Fibroblast of skin of left biceps (primary cell): ENCODE data around the gene FETUB.
"Not testable (repeated sequence)": the region's sequence is repeated elsewhere in the genome, so short reads cannot be mapped to it uniquely, and the experiment has no call there.

Source experiments
- DNase-seq, 2 experiments: peaks; one replicate each; pipeline ENCODE4 v3.0.0-alpha.2; 2013; ENCODE audit warnings: low read depth in 2 of 2

FETUB gene

GRCh38 chr3:186613637-186614265 lies 26.4 kb upstream of the FETUB start:
- no peak for DNase-seq

GRCh38 chr3:186614266-186614596 lies 26.0 kb upstream of the FETUB start:
- DNase-seq = no peak

DNA sequence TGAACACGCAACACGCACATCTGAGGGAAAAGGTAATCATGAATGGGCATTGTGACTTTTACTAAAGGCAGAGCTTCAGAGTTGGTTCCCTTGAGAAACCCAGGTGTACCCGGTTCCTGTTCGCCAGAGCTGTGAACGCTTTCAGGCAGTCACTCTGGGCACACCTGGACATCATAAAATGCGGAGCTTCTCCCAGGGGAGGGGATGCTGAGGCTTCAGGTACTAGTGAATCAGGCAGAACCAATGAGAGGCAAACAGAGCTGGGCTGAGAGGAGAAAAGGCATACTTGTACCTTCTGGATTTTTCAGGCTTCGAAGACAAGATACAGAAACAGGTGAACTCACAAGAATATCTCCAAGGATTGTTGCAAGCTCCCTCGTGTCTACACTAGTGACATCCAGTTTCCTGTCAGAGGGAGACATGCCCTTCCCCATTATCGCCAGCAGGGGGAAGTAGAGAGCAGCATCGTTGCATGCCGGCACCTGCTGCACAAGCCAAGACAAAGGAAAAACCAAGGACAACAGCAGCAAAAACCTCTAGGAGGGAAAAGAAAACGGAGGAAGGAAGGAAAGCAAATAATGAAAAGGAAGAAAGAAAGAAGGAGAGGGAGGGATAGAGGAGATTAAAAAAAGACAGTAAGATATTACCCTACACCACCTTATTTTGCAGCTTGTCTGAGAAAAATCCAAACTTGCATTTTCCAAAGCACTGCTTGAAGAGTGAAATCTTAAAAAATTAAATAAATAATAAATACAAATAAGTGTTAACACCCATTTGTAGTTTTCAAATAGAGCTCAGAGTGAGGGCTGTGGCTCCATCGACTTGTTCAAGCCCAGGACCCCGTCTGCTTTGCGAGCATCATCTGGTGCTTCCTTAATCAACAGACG lies 25.4 kb upstream of the FETUB start:
- DNase-seq = peak in 1 of 2 experiments; percentile 10

DNA sequence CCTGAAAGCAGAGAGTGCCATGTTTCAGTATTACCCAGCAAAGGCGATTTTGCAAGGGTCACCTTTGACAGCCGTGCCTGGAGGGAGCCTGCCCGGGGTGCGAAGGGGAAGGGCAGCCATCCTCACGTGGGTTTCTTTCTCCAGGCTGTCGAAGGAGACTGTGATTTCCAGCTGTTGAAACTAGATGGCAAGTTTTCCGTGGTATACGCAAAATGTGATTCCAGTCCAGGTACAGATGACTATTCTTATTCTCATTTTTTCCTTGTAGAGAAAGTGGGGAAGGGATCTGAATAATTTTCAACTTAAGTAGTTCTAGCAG lies 23.9 kb upstream of the FETUB start:
- DNase-seq = no peak

- peak; percentile 85 to 87 for DNase-seq
Measured at GRCh38 chr3:186617036-186617946, 22.9 kb upstream of the FETUB start.

DNA sequence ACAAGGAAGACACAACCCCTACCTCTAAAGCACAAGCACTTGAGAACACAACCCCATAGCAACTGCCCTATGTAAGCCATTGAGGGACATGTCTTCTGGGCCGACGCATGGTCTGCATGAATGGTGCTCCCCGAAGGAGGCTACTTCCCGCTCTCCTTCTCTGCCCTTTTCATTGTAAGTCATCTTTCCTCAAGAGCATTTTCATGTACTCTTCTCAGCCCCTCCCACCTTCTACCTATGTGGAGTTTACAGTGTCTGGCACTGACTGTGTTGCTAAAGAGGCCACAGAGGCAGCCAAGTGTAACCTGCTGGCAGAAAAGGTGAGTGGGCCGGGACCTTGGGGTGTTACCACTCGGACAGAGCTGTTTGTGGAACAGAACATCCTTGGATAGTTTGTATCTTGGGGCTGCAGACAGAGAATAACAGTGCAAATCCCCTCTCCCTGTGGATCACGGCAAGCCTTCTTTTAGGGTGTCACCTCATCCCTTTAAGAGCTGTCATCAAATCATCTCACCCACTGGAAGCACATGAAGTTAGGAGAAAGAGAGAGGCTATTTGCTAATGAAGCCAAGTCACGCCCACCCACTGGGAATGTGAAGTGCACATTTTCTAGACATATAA lies 21.8 kb upstream of the FETUB start:
- DNase-seq = no peak

DNA sequence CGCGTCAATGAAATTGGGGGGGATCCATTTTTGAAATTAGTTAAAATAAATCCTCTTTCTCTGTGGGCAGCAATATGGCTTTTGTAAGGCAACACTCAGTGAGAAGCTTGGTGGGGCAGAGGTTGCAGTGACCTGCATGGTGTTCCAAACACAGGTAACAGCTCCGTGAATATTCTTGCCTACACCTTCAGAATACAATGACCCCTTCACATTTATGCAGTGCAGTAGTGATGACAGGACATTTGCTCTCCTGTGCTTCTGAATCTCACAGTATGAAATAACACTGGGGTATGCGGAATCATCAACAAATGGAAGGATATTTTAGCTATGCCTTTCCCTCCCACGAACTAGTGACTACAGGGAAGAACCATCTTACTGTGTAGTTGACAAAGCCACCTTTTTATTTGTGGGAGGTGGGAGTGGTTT lies 20.4 kb upstream of the FETUB start:
- no peak for DNase-seq

GRCh38 chr3:186620213-186621092 lies 19.7 kb upstream of the FETUB start:
- DNase-seq = no peak

DNA sequence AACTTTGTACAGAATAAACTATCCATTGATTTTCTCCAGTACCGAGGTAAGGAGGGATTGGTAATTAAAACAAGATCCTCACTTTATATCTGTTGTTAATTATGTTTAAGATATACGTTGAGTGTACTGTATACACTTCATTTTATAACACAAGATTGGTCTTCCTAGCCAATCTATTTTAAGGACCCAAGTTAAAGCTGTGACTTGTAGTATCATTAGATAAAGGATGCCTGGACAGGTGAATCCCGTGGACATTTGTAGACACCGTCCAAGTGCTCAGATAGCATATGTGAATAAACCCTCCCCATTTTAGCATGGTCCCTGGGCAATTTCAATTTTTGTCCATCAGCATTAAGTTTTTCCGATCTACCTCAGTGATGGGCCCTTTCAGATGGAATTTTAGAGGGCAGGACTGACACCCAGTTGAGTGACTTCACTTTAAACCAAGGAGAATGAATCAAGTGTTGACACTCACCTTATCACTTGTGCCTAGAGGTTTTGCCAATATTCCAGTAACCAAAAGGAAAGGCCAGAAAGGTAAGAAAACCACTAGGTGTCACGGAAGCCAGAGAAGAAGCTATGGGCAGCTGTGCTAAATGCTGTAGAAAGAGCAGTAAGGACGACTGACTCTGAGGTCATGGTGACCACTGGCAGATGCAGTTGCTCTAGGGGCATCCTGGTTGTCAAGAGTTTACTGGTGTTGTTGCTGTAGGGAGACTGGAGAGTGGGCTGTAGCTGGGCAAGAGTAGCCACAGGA lies 18.1 kb upstream of the FETUB start:
- DNase-seq = no peak

GRCh38 chr3:186622651-186623310 lies 17.4 kb upstream of the FETUB start:
- DNase-seq = no peak

DNA sequence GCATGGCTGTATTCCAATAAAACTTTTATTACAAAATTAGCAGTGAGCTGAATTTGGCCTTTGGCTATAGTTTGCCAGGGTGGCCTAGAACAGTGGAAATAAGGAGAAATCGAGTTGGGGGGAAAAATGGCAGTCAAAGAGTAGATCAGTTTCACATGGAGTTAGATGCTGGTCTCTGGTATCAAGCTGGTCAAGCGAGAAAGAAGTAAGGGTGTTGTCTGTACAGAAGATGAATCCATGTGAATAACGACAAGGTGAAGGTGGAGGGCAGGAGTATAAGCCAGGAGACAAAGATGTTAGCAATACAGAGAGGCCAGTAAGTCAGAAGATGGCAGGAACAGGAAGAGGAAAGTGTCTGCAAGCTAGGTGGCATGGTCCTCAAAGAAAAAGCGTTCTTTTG lies 15.6 kb upstream of the FETUB start:
- no peak for DNase-seq

GRCh38 chr3:186625600-186626042 lies 14.6 kb upstream of the FETUB start:
- DNase-seq = no peak

GRCh38 chr3:186626254-186626847 lies 13.8 kb upstream of the FETUB start:
- DNase-seq = no peak

DNA sequence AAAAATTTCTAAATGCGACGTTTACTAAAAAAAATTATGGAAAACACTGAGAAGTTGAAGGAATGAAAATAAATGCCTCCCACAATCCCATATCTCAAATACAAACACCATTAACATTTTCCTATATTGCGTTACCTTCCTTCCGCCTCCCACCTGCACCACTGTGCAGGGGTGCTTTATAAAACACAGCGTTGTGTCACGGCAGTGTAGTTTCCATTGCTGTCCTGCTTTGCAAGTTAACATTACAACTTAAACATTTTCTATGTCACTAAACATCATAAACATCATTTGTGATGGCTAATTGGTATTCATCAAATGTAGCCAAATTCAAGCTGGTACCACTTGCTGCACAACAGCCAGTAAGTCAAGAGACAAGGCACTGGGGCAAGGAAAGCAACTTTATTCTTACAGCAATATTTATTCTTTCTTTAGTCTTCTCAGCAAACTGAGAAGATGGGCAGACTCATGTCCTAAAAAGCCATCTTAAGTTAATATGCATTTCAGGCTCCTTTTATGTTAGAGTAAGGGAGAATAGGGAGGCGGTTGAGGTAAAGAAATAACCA lies 12.3 kb upstream of the FETUB start:
- DNase-seq = no peak

DNA sequence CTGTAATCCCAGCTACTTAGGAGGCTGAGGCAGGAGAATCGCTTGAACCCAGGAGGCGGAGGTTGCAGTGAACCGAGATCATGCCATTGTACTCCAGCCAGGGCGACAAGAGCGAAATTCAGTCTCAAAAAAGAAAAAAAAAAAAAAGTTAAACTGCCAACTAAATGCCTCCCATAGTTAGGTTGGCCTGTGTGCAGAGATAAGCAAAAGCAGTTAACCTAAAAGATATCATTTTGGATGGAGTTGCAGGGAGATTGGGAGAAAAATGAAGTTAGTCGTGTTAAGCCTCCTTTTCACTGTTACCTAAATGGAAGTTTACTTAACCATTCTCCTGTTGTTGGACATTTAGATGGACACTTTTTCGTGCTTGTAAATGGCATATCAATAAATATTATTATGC lies 11.4 kb upstream of the FETUB start:
- no peak for DNase-seq

DNA sequence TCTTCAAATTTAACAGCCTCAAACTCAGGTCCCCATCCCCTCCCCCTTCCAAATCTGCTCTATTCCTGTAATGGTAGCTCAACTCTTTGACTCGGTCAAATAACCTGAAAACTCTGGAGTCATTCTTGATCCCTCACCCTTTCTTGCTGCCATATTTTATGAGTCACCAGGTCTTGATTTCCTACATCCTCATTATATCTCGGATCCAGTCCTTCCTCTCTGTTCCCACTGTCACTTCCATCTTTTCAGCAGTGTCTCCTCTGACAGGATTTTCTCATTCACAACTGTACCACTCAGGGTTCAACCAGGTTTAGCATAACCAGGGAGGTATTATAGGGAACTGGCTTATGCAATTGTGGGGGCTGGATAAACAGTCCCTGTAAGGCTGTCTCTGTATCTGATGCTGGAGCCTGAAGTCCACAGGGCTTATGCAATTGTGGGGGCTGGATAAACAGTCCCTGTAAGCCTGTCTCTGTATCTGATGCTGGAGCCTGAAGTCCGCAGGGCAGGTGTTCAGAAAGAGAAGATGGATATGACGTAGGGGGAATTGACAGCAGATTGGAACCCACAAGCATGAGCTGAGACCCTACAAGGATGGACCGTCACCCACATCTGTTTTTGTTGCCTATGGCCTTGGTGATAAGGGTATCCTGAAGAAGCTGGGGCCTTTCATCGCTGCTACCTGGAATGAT lies 9.1 kb upstream of the FETUB start:
- DNase-seq = no peak

- DNase-seq = no peak
Measured at GRCh38 chr3:186633481-186633880, 6.7 kb upstream of the FETUB start.

- DNase-seq = not testable (repeated sequence)
Measured at GRCh38 chr3:186634207-186634606, 6.0 kb upstream of the FETUB start.
